ENCODE measurements around the gene TMEM131.

Gene TMEM131

DNA sequence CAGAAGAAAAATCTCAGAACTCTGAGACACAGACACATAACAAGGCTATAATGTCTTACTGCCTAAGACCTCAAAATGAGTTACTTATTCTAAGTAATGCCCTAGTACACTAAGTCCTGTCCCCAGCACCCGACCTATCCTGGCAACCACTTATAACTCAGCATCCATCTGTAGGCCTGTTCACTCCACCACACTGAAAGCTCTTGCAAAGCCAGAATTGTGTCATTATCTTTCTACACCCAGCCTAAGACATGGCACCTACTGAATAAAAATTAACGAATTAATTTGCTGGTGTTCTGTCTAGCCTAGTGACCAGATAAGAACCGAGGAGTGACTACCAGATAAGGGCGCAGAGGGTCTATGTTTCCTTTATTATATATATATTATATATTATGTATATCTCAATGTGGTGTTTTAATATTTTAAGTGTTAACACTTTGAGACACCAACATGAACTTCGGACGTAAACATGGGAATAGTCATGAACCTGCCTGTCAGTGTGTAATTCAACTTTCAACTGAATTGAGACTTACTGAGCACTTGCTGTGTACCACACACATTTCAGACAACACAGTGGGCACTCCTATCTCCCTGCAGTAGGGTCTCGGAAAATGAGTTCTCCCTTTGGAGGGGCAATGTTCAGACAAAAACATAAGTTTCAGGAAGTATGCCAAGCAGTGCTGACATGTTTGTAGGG, 27.7 kb downstream of the TMEM131 start:
- no peak for DNase-seq (ENCODE audit: low spot score)
- TF ChIP-seq, protein P1, sequence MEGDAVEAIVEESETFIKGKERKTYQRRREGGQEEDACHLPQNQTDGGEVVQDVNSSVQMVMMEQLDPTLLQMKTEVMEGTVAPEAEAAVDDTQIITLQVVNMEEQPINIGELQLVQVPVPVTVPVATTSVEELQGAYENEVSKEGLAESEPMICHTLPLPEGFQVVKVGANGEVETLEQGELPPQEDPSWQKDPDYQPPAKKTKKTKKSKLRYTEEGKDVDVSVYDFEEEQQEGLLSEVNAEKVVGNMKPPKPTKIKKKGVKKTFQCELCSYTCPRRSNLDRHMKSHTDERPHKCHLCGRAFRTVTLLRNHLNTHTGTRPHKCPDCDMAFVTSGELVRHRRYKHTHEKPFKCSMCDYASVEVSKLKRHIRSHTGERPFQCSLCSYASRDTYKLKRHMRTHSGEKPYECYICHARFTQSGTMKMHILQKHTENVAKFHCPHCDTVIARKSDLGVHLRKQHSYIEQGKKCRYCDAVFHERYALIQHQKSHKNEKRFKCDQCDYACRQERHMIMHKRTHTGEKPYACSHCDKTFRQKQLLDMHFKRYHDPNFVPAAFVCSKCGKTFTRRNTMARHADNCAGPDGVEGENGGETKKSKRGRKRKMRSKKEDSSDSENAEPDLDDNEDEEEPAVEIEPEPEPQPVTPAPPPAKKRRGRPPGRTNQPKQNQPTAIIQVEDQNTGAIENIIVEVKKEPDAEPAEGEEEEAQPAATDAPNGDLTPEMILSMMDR (IDR thresholded peaks at IDR 0.05; ENCODE audit: extremely low read depth, insufficient read depth, missing control alignments) = no peak
- in situ Hi-C loops (cut with MboI; ENCODE audit: low pct_unique_long_range_greater_than_20kb, low sequenced_read_pairs, unreplicated experiment) = no loop called here

DNA sequence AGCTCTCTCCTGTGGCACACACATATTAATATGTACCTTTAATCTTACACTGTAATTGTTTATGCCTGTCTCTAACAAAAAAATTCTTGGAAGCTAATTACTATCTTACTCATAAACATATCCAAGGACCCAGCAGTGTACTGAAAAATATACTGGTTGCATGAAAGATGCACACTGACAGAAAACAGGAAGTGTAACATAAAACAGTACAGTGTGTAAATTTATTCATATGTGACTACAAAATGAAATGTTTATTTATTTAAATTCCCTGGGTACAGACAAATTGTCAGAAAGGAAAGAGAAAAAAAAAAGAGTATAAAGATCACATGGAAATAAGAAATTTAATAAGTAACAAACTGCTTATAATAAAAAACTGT, 28.5 kb downstream of the TMEM131 start:
- in situ Hi-C loops (cut with MboI; ENCODE audit: low pct_unique_long_range_greater_than_20kb, low sequenced_read_pairs, unreplicated experiment) = no loop called here
- no peak for DNase-seq (ENCODE audit: low spot score)
- TF ChIP-seq, protein P1 (IDR thresholded peaks at IDR 0.05; ENCODE audit: extremely low read depth, insufficient read depth, missing control alignments) = no peak

DNA sequence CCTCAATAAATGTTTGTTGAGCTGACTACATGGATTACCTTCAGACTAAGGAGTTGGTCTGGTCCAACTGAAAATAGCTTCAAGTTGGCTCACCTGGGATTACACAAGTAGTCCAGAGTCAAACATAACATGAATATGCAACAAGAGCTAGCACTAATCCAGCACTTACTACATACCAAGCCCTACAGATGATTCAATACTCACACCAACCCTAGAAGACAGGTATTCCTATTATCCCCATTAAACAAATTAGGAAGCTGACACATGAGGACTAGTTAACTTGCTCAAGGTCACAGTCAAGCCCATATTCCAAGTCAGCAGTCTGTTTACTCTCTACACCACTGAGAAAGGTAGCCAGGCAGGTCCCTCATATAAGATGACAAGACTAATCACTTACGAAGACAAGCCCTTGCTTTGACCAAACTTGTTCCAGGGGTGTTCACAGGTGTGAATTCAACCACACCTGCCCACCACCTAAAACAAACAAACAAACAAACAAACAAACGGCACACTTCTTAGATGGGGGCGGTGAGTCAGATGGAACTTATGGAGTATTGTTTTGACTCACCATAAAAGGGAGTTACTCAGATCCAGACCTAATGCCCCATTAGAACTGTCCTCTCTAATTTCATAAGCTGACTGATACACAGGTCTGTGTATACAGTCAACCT, 29.1 kb downstream of the TMEM131 start:
- in situ Hi-C loops (cut with MboI; ENCODE audit: low pct_unique_long_range_greater_than_20kb, low sequenced_read_pairs, unreplicated experiment) = no loop called here
- TF ChIP-seq, protein P1 (IDR thresholded peaks at IDR 0.05; ENCODE audit: extremely low read depth, insufficient read depth, missing control alignments) = no peak
- DNase-seq (ENCODE audit: low spot score) = peak; percentile 41

DNA sequence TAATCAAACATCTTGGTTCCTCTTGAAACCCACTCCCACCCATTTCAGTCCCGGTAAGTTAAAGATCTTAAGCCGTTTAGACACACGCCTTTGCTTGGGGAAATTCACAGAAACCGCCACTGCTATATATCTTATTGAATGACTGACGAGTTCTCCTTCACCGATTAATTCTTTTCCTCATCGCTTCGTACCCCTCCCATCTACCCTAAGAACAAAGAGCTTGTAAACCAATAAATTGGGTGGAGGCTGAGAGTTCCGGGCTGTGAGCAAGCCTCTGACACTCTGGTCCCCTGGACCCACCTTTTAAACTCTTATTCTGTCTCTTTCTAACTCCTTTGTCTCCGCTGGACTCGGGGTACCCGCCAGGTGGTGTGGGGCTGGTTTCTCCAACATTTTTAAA, 30.6 kb downstream of the TMEM131 start:
- in situ Hi-C loops (cut with MboI; ENCODE audit: low pct_unique_long_range_greater_than_20kb, low sequenced_read_pairs, unreplicated experiment) = no loop called here
- TF ChIP-seq, protein P1 (IDR thresholded peaks at IDR 0.05; ENCODE audit: extremely low read depth, insufficient read depth, missing control alignments) = no peak
- no peak for DNase-seq (ENCODE audit: low spot score)

DNA sequence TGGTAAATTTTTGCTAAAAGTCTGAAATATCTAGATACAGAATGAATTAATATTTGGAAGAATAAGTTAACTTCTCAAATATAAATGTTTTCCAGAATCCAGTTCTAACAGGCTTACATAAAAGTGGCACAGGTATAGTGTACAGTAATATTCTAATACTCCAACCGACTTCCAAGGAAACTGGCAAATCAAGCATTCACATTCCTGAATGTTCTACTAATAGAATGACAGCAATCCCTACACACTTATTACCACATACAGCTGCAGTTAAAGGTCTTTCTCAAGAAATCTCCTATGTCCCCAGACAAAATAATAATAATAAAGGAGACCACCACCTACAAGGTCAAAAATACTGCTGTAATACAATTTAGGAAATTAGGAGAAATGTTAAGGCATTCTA, 31.9 kb downstream of the TMEM131 start:
- TF ChIP-seq, protein P1 (IDR thresholded peaks at IDR 0.05; ENCODE audit: extremely low read depth, insufficient read depth, missing control alignments) = no peak
- in situ Hi-C loops (cut with MboI; ENCODE audit: low pct_unique_long_range_greater_than_20kb, low sequenced_read_pairs, unreplicated experiment) = no loop called here
- DNase-seq (ENCODE audit: low spot score) = no peak

DNA sequence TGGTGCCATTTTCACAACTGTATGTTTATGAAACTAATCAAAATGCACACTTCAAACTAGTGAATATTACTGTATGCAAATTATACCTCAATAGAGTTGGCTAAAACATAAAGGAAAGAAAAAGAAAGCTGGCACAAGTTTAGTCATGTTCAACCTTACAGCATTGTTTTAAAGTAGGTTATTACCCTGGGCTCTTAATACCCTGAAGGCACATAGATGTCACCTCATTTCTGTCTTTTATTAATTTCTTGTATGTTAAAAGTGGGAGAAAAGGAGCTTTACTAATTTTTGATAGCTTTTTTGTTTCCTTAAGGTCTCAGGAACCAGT, 32.7 kb downstream of the TMEM131 start:
- in situ Hi-C loops (cut with MboI; ENCODE audit: low pct_unique_long_range_greater_than_20kb, low sequenced_read_pairs, unreplicated experiment) = no loop called here
- TF ChIP-seq, protein P1 (IDR thresholded peaks at IDR 0.05; ENCODE audit: extremely low read depth, insufficient read depth, missing control alignments) = no peak

More for the DNA sequence above, 32.7 kb downstream of the TMEM131 start:
- no peak for DNase-seq (ENCODE audit: low spot score)

Measured in GM13977 (cell line).